GM06990 (cell line): ENCODE results near the gene ADAM22.

Experiments
- DNase-seq: peaks from one replicate; pipeline ENCODE4 v3.0.0-alpha.2; 2011; ENCODE audit not compliant: insufficient read length; ENCODE audit errors: extremely low read depth
- H3K27me3 ChIP-seq: replicated peaks from 2 replicates; pipeline ENCODE4 v1.6.0; 2011; ENCODE audit warnings: low read length; ENCODE audit not compliant: control insufficient read depth, insufficient read depth
- H3K36me3 ChIP-seq: 2 replicates; pipeline ENCODE4 v1.5.1; 2011; ENCODE audit warnings: low read length; ENCODE audit not compliant: control insufficient read depth, insufficient read depth
- H3K4me3 ChIP-seq: replicated peaks from 2 replicates; pipeline ENCODE4 v1.5.1; 2011; ENCODE audit warnings: low read depth, mild to moderate bottlenecking, control low read depth, low read length
- TF ChIP-seq, protein P1 (sequence below): IDR thresholded peaks from 2 replicates; pipeline ENCODE4 v1.5.1; 2011; ENCODE audit warnings: low read length, control low read depth, mild to moderate bottlenecking, inconsistent platforms; ENCODE audit not compliant: insufficient read depth, poor library complexity, severe bottlenecking

ADAM22 gene

DNA sequence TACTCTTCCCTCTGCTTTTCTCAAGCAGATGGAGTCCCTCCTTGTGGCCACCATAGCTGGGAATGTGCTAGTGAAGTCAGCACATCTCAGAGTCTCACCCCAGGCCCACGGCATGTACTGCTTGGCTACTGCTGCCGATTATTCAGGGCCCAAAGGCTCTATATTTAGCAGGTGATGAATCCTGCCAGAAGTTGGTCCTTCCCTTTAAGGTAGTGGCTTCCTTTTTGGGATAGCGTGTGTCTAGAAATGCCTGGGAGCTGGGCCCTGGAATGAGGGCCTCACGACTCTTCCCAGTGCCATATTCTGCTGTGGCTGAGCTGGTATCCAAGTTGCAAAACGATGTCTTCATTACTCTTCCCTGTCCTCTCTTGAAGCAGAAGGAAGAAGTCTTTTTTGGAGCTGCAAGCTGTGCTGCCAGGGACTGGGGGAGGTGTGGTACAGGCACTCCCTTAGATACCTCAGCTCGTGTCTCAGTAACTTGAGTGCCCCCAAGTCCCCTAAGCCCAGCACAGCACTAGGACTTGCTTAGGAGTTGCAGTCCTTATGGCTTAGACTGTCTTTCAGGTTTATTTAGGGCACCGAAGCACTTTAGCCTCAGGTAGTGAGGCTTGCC, 100.1 kb downstream of the ADAM22 start:
- DNase-seq, result no peak
- Histone ChIP-seq H3K27me3 (no peaks in the 10 kb centered on the region), H3K36me3 (no peaks in the 10 kb centered on the region; the same call in 1 of the 2 replicates), H3K4me3 (no peak overlapping the region)
- TF ChIP-seq, protein P1, sequence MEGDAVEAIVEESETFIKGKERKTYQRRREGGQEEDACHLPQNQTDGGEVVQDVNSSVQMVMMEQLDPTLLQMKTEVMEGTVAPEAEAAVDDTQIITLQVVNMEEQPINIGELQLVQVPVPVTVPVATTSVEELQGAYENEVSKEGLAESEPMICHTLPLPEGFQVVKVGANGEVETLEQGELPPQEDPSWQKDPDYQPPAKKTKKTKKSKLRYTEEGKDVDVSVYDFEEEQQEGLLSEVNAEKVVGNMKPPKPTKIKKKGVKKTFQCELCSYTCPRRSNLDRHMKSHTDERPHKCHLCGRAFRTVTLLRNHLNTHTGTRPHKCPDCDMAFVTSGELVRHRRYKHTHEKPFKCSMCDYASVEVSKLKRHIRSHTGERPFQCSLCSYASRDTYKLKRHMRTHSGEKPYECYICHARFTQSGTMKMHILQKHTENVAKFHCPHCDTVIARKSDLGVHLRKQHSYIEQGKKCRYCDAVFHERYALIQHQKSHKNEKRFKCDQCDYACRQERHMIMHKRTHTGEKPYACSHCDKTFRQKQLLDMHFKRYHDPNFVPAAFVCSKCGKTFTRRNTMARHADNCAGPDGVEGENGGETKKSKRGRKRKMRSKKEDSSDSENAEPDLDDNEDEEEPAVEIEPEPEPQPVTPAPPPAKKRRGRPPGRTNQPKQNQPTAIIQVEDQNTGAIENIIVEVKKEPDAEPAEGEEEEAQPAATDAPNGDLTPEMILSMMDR, result no peak

DNA sequence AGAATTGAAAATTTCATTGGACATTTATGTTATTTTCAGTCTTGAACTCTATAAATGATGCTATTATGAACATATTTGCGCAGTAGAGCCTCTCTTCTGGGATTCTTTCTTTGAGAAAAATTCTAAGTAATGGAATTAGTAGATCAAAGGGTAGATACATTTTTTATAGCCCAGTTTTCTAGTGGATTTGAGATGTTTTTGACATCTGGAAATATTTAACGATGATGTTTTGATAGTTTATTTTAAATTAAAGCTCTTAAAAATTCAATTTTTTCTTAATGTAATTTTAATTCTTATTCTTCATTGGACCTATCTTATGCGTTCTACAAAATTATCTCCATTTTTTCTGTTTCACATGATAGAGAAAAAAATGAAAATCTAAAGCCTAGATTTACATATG, 103.0 kb downstream of the ADAM22 start:
- H3K36me3 ChIP-seq, result no peaks in the 10 kb centered on the region; the same call in 1 of the 2 replicates
- H3K4me3 ChIP-seq, result no peak overlapping the region
- TF ChIP-seq, protein P1, result no peak
- no peak for DNase-seq
- H3K27me3 ChIP-seq, result no peaks in the 10 kb centered on the region

DNA sequence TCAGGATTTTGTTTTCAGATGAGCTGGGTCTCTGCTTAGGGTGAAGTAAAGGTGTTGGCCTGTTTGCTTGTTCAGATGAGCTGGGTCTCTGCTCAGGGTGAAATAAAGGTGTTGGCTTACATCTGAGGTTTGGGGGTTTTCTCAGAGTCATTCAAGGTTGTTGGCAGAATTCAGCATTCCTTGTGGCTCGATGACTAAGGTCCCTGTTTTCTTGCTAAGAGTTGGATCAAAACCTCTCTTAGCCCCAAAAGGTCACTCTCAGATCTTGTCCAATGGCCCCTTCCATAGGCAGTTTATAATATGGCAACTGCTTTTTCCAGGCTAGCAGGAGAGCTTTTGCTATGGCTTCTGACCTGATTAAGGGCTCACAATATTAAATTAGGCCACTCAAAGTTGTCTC, 106.6 kb downstream of the ADAM22 start:
- no peaks in the 10 kb centered on the region for H3K27me3 ChIP-seq
- no peaks in the 10 kb centered on the region for H3K36me3 ChIP-seq
- TF ChIP-seq, protein P1, result no peak
- H3K4me3 ChIP-seq, result no peak overlapping the region
- DNase-seq, result no peak

DNA sequence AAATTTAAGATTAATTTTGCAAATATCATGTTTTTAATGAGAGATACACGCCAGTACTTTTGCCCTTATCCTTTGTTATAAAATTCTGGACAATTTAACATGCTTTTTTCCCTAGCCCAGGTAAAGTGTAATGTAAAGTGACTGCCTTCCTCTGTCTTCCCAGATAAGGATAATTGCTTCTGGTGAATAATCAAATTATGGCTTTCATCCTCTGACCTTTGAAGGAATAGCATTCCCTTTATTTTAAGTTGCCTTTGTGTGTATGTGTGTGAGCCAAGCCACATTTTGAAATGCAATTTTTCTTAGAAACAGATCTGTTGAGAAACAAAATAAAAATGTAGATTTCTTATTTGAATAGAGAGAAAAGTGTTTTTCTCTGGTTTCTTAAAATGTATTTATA, 107.5 kb downstream of the ADAM22 start:
- no peak overlapping the region for H3K4me3 ChIP-seq
- DNase-seq, result no peak
- no peaks in the 10 kb centered on the region for H3K27me3 ChIP-seq
- TF ChIP-seq, protein P1, result no peak
- H3K36me3 ChIP-seq, result no peaks in the 10 kb centered on the region

DNA sequence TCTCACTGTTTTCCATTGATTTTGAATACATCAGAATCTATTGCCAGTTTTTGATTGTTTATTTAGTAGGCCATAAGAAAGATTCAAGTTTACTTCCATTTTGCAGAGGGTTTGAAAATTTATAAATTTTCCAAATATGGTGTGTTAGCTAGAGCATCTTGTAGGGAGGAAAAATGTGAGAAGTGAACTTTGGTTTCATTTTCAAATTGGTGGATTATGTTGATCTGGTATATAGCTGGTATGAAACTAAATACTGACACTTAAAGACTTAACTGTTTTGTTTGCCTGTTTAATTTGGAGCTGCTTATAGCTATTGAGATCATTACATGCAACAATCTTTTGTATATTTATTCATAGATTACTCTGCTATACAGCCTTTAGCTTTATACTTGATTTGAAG, 108.1 kb downstream of the ADAM22 start:
- H3K36me3 ChIP-seq, result no peaks in the 10 kb centered on the region
- no peak for DNase-seq
- no peaks in the 10 kb centered on the region for H3K27me3 ChIP-seq
- TF ChIP-seq, protein P1, result no peak
- no peak overlapping the region for H3K4me3 ChIP-seq

DNA sequence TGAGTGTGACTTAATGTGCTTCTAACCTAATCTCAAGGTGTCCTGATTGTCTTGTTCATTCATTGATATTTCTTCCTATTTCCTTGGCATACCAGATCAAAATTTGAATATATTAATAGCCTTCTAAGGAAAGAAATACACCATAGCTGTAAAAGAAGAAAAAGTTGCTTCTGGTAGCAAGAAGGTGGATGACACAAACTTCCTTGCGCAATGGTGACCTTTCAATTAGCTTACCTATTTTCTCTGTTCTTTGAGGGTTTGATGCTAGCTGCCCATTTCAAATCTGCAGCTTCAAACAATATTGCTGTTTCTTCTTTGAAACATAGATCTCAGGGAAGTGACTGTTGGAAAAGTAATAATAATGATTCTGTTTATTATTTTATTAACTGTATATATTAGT, 108.8 kb downstream of the ADAM22 start:
- no peak for DNase-seq
- TF ChIP-seq, protein P1, result no peak
- no peaks in the 10 kb centered on the region for H3K36me3 ChIP-seq
- H3K27me3 ChIP-seq, result no peaks in the 10 kb centered on the region
- no peak overlapping the region for H3K4me3 ChIP-seq
